KMS-11 (cell line): ENCODE measurements around the gene ZNF525.
"Not testable (repeated sequence)": the region's sequence is repeated elsewhere in the genome, so short reads cannot be mapped to it uniquely, and the experiment has no call there.

Experiments
- H2AFZ ChIP-seq: fragments of 200-600 bp; sonication (generic); 2 replicates; pipeline ENCODE4 v1.6.1; 2016; ENCODE audit warnings: antibody characterized with exemption, mixed run types, low read depth
- H3K27ac ChIP-seq: fragments of 200-600 bp; sonication (generic); 2 replicates; pipeline ENCODE4 v1.6.1; 2016; ENCODE audit warnings: mild to moderate bottlenecking, mixed run types
- H3K27me3 ChIP-seq: fragments of 200-600 bp; sonication (generic); 2 replicates; pipeline ENCODE4 v1.6.1; 2017; ENCODE audit warnings: mild to moderate bottlenecking, low read depth, mixed run types, moderate library complexity; ENCODE audit not compliant: insufficient read depth
- H3K36me3 ChIP-seq: fragments of 200-600 bp; sonication (generic); 2 replicates; pipeline ENCODE4 v1.6.1; 2017; ENCODE audit warnings: mild to moderate bottlenecking, mixed run types; ENCODE audit not compliant: insufficient read depth
- H3K4me1 ChIP-seq: fragments of 200-600 bp; sonication (generic); 2 replicates; pipeline ENCODE4 v1.6.1; 2016; ENCODE audit warnings: mild to moderate bottlenecking, low read depth, mixed run types; ENCODE audit not compliant: poor library complexity, severe bottlenecking
- H3K4me2 ChIP-seq: fragments of 200-600 bp; sonication (generic); 2 replicates; pipeline ENCODE4 v1.7.0; 2016; ENCODE audit warnings: mild to moderate bottlenecking, mixed run types
- H3K4me3 ChIP-seq: fragments of 200-600 bp; sonication (generic); IDR thresholded peaks from 2 replicates; pipeline ENCODE4 v1.6.1; 2017; ENCODE audit warnings: low read depth, low read length, mixed read lengths; ENCODE audit not compliant: insufficient read depth
- H3K79me2 ChIP-seq: fragments of 200-600 bp; sonication (generic); 2 replicates; pipeline ENCODE4 v1.6.1; 2016; ENCODE audit warnings: low read depth, mixed run types; ENCODE audit not compliant: insufficient read depth
- H3K9ac ChIP-seq: fragments of 200-600 bp; sonication (generic); 2 replicates; pipeline ENCODE4 v1.6.1; 2016; ENCODE audit warnings: mild to moderate bottlenecking, mixed run types
- H4K20me1 ChIP-seq: fragments of 200-600 bp; sonication (generic); 2 replicates; pipeline ENCODE4 v1.6.1; 2016; ENCODE audit warnings: mild to moderate bottlenecking, mixed run types; ENCODE audit not compliant: insufficient read depth
- TF ChIP-seq, protein P1 (sequence below): fragments of 200-600 bp; sonication (generic); conservative IDR thresholded peaks from 2 replicates; pipeline ENCODE4 v1.6.1; 2017; ENCODE audit warnings: low read depth, mild to moderate bottlenecking, antibody characterized with exemption, low read length, moderate library complexity, mixed read lengths

The ZNF525 gene

DNA sequence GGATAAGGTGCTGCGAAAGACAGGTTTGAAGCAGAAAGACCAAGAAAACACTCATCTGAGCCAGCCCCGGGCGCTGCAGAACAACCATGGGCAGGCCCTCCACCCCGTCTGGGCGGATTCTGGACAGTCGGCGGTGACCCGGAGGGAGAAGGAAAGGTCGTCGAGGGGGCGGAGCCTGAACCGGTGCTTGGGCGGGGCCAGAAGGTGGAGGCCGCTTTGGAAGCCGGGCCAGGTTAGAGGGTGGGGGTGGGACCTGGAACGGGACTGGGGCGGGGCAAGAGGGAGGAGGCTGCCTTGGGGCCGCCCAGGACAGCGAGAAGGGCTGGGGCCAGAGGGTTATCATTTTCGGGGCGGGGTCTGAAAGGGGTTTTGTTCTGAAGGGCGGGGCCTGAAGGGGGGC lies 24.5 kb downstream of the ZNF525 start:
- H3K27ac ChIP-seq: no peak overlapping the region
- H3K79me2 ChIP-seq: no peaks in the 10 kb centered on the region
- TF ChIP-seq, protein P1, sequence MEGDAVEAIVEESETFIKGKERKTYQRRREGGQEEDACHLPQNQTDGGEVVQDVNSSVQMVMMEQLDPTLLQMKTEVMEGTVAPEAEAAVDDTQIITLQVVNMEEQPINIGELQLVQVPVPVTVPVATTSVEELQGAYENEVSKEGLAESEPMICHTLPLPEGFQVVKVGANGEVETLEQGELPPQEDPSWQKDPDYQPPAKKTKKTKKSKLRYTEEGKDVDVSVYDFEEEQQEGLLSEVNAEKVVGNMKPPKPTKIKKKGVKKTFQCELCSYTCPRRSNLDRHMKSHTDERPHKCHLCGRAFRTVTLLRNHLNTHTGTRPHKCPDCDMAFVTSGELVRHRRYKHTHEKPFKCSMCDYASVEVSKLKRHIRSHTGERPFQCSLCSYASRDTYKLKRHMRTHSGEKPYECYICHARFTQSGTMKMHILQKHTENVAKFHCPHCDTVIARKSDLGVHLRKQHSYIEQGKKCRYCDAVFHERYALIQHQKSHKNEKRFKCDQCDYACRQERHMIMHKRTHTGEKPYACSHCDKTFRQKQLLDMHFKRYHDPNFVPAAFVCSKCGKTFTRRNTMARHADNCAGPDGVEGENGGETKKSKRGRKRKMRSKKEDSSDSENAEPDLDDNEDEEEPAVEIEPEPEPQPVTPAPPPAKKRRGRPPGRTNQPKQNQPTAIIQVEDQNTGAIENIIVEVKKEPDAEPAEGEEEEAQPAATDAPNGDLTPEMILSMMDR: no peak
- no peak overlapping the region for H2AFZ ChIP-seq
- no peaks in the 10 kb centered on the region for H3K36me3 ChIP-seq
- no peaks in the 10 kb centered on the region for H4K20me1 ChIP-seq
- no peaks in the 10 kb centered on the region for H3K4me1 ChIP-seq
- no peaks in the 10 kb centered on the region for H3K27me3 ChIP-seq
- H3K9ac ChIP-seq: no peak overlapping the region
- H3K4me2 ChIP-seq: no peak overlapping the region
- H3K4me3 ChIP-seq: no peak overlapping the region

DNA sequence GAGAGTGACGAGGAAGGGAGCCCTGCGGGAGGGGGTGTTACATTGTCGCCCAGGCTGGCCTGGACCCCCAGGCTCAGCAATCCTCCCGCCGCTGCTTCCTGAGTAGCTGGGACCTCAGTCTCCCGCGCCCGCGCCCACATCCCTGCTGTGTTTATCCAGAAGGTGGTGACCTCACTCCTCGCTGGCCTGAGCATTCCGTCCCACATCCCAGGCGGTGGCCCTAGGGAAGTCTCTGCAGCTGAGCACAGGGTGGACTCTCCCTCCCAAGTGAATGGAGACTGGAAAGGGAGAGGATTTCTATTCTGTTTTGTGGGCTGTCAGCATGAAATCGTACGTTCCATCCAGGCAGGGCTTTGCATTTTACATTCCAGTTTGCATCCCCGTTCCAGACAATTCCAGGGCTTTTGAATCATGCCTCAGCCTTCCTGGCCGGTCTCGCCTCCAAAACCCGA lies 29.0 kb downstream of the ZNF525 start:
- H3K9ac ChIP-seq: no peak overlapping the region
- no peak overlapping the region for H3K4me3 ChIP-seq
- no peaks in the 10 kb centered on the region for H4K20me1 ChIP-seq
- TF ChIP-seq, protein P1: no peak
- H3K27me3 ChIP-seq: no peaks in the 10 kb centered on the region
- H3K27ac ChIP-seq: no peak overlapping the region
- no peak overlapping the region for H2AFZ ChIP-seq
- no peak overlapping the region for H3K4me2 ChIP-seq
- H3K4me1 ChIP-seq: no peaks in the 10 kb centered on the region
- no peaks in the 10 kb centered on the region for H3K36me3 ChIP-seq
- H3K79me2 ChIP-seq: no peaks in the 10 kb centered on the region

DNA sequence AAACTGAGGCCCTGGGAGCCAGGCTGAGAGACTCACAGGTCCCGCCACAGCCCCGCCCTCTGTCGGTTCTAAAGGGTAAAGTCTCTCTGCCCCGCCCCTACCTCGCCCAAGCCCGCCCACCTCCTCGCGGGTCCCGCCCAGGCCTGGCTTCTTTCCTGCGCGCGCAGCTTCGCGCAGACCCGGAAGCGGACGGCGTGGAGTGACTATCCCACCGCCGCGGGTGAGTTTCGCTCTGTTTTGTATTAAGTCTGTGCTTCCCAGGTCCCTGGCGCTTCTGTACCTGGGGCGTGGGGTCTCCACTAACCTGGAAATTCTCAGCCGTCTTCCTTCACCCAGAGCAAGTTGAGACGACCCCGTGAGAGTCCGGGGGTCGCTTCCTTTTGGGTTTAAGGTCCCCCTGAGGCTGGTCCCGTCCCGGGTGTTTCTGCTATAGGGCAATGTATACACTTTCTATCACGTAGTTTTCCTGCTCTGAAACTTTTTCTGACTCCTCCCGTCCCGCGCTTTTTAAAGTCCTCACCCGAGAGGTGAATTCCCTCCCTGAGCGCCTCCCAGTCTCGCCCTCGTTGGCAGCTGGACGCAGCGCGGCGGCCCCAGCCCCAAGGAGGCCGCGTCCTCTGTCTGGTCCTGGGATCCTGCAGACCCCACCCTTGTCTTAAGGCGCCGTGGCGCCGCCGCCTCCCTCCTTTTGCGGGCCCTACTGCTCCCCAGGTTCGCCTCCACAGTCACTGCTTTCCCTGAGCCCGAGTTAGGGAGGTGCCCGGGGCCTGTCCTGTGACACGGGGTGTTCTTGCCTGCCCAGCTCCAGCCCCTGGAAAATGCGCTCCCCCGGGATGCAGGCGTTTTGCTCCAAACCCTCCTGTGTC lies 29.7 kb downstream of the ZNF525 start, which contains the start of gene ZNF765:
Gene ZNF765, plus strand, starts transcription at position 176 of the 866 bp plus-strand sequence. CDS start 2,867 bp downstream, outside the sequence.
- no peaks in the 10 kb centered on the region for H3K36me3 ChIP-seq
- H3K9ac ChIP-seq: peak within 1 kb of the TSS; percentile 70; the same call in 1 of the 2 replicates
- H3K4me2 ChIP-seq: peak within 1 kb of the TSS; percentile 88
- no peaks in the 10 kb centered on the region for H4K20me1 ChIP-seq
- H3K4me1 ChIP-seq: no peaks in the 10 kb centered on the region
- peak within 1 kb of the TSS; percentile 66 for H2AFZ ChIP-seq
- no peak within 1 kb of the TSS for H3K4me3 ChIP-seq
- H3K27me3 ChIP-seq: no peaks in the 10 kb centered on the region
- H3K79me2 ChIP-seq: no peaks in the 10 kb centered on the region
- TF ChIP-seq, protein P1: 0 out of 2 replicates have a peak, but pooled peaks have one; percentile 31
- H3K27ac ChIP-seq: peak within 1 kb of the TSS; percentile 62

DNA sequence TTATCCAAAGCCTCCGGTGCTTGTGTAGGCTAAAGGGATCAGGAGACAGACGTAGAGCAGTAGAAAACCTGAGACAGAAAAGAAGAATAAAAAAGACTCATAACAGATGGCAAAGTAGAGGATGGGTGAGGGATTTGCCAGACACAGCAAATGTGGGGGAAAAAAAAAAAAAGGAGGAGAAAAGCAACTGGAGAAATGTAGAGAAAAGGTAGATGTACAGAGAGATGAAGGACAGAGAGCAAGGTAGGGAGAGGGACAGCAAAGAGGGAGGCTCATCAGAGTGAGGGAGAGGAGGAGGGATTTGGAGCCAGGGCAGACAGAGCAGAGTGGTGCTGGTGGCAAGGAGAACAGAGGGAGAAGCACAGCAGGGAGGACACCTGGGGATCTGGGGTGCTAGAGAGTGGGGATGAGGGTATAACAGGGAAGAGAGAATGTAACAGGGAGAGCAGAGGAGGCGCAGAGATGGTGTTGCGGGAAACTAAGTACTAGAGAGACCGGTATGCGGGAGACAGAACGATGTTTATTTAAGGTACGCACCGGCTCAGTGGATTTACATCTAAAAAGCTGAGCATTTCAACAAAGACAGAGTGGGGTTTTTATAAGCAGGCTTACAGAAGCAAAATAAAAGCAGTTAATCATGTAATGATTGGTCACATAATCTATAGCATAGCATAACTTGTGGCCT lies 30.5 kb downstream of the ZNF525 start:
- not testable (repeated sequence) for H3K79me2 ChIP-seq, H3K27me3 ChIP-seq, H3K4me3 ChIP-seq, H3K4me1 ChIP-seq, H4K20me1 ChIP-seq, H3K36me3 ChIP-seq
- Histone ChIP-seq H2AFZ (peak overlapping the region; percentile 66; the same call in 1 of the 2 replicates), H3K4me2 (peak overlapping the region; percentile 88), H3K9ac (peak overlapping the region; percentile 70; the same call in 1 of the 2 replicates), H3K27ac (peak overlapping the region; percentile 62; the same call in 1 of the 2 replicates)
